GM12873 (cell line): ENCODE data around the gene GJD2.

Experiments used
- CTCF ChIP-seq: IDR thresholded peaks from 2 replicates; pipeline ENCODE4 v1.5.1; 2012; ENCODE audit warnings: low read depth, mild to moderate bottlenecking, moderate library complexity, low read length, control low read depth; ENCODE audit not compliant: insufficient read depth; ENCODE audit errors: missing control alignments

Gene GJD2

GRCh38 chr15:34729056-34729455 is 25.7 kb downstream of the GJD2 start:
- TF ChIP-seq CTCF = no peak

DNA sequence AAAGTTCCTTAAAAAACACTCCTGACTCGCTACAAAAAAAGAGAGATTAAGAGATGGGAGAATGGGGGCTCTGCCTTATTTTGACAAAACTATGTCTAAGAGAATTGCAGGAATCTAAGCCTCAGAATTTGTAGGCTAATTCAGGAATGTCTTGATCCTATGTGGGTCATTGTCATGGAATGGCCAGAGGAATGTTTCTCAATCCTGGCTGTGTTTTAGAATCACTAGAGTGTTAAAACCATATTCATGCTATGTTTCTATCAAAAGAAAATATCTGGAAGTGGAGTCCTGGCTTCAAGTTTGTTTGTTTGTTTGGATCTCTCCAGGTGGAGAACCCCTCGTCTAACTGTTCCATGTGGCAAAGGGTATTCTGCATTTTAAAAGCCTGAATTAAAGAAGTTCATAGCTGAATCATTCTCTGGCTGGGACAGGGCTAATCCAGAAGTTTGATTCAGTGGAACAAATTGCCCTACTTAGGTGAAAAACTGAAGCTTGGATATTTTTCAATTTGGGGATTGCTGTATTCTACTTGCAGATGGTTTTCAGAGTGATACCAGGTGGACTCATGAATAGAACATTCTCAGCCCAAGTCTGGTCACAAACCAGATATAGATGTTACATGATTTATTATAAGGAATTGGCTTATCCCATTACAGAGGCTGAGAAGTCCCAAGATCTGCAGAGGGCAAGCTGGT is 28.2 kb downstream of the GJD2 start:
- no peak for TF ChIP-seq CTCF

GRCh38 chr15:34725556-34725955 is 29.2 kb downstream of the GJD2 start:
- TF ChIP-seq CTCF = no peak

- no peak for TF ChIP-seq CTCF
Observed at GRCh38 chr15:34724481-34724880, 30.3 kb downstream of the GJD2 start.

GRCh38 chr15:34722439-34722836 is 32.4 kb downstream of the GJD2 start:
- TF ChIP-seq CTCF = no peak

DNA sequence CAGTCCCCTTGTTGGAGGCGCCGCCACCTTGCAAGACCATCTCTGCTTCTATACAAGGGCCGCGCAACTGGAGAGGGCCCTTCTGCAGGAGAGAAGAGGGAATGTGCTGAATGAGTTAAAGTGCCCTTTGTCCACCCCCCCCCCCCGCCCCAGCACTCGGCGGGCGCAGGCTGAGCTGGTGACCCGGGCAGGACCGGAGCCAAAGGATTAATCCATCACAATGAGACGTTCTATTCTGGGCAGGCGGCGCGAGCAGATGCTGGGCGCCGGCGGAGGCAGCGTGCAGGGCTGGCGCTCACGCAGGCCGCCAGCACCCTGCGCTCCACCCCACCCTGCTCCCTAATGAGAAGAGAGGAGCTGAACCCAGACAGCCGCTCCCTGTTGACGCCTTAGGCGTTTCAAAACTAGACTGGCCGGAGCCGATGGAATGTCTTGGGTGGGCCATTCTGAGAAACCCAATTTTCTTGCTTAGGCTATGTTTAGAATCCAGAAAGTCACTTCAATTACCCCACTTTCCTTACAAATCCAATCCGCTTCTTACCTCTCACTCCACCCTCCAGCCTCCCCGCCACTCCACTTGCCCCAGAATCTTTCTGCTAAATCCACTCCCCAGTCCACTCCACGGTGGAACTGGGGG is 32.9 kb downstream of the GJD2 start:
- TF ChIP-seq CTCF = no peak

GRCh38 chr15:34721157-34721801 is 33.5 kb downstream of the GJD2 start:
- TF ChIP-seq CTCF = no peak
